ENCODE results near the gene OR4B1. TPM values are rescaled to one million over a fixed set of nuclear protein-coding genes. Genes with fewer than 3 reads are reported as not detected.

The OR4B1 gene
- total RNA-seq (2013) = not detected
- polyA plus RNA-seq (not detected), polyA minus RNA-seq (not detected in 2 replicates), total RNA-seq (0 to 0.45 (median 0.05) reads per million in 11 experiments)

GRCh38 chr11:48216510-48216909 is at the start of gene OR4B1:
TSS of gene OR4B1 (plus strand) at chr11:48216810. CDS start at chr11:48216810, 0 bp downstream.
- Histone ChIP-seq H3K4me2 (replicated peaks; ENCODE audit: extremely low read depth, low read length, poor library complexity, severe bottlenecking) (no peak within 1 kb of the TSS), H3K4me3 (replicated peaks in 1 of 3; ENCODE audit: low read depth in 2 of 3, low read length in 3 of 3) (no peak within 1 kb of the TSS), H3K79me2 (ENCODE audit: insufficient read depth, low read length) (no peaks in the 10 kb centered on the region), H3K9ac (ENCODE audit: insufficient read depth, low read length, poor library complexity, severe bottlenecking) (no peak within 1 kb of the TSS), H4K20me1 (ENCODE audit: insufficient read depth, low read length) (no peaks in the 10 kb centered on the region), H2AFZ (ENCODE audit: insufficient read depth, low read depth, low read length, poor library complexity, severe bottlenecking) (no peak within 1 kb of the TSS), H3K4me1 (ENCODE audit: control insufficient read depth in 1 of 2, insufficient read depth in 2 of 2, low read length in 2 of 2) (no peaks in the 10 kb centered on the region), H3K36me3 (replicated peaks in 1 of 2; ENCODE audit: control insufficient read depth in 1 of 2, insufficient read depth in 2 of 2, low read length in 2 of 2) (no peaks in the 10 kb centered on the region), H3K27ac (ENCODE audit: low read depth in 1 of 2, low read length in 2 of 2) (no peak within 1 kb of the TSS), H3K9me3 (replicated peaks in 1 of 2; ENCODE audit: control insufficient read depth in 1 of 2, insufficient read depth in 1 of 2, low read length in 2 of 2) (no peaks in the 10 kb centered on the region), H3K27me3 (ENCODE audit: control insufficient read depth in 2 of 2, insufficient read depth in 2 of 2, low read length in 2 of 2) (no peaks in the 10 kb centered on the region)
- 92% methylated on average over 2 of the region's 2 CpGs for WGBS (ENCODE audit: insufficient coverage)
- TF ChIP-seq CTCF (IDR thresholded peaks at IDR 0.05) = no peak
- Mint-ChIP-seq H3K27ac (no peak within 1 kb of the TSS), H3K9me3 (peaks cover 0 to 4% (median 0%) of the 10 kb centered on the region in 7 donors), H3K27me3 (ENCODE audit: low read depth in 3 of 3) (peaks cover 0 to 3% (median 0%) of the 10 kb centered on the region in 3 donors), H3K36me3 (no peaks in the 10 kb centered on the region), H3K4me3 (no peak within 1 kb of the TSS), H3K4me1 (no peaks in the 10 kb centered on the region)
- DNase-seq = no peak
- intact Hi-C loops (cut with micrococcal nuclease) = no loop called here

GRCh38 chr11:48167380-48167779 is 49.2 kb upstream of the OR4B1 start:
- no peak overlapping the region for H3K4me3 ChIP-seq (replicated peaks in 1 of 3; ENCODE audit: low read depth in 2 of 3, low read length in 3 of 3)
- peaks cover 65 to 69% of the 10 kb centered on the region in 2 donors for H3K36me3 ChIP-seq (replicated peaks in 1 of 2; ENCODE audit: control insufficient read depth in 1 of 2, insufficient read depth in 2 of 2, low read length in 2 of 2)
- no peak overlapping the region for H3K9ac ChIP-seq (ENCODE audit: insufficient read depth, low read length, poor library complexity, severe bottlenecking)
- peaks cover 66% of the 10 kb centered on the region for H4K20me1 ChIP-seq (ENCODE audit: insufficient read depth, low read length)
- H2AFZ ChIP-seq (ENCODE audit: insufficient read depth, low read depth, low read length, poor library complexity, severe bottlenecking) = no peak overlapping the region
- no peak overlapping the region for H3K4me2 ChIP-seq (replicated peaks; ENCODE audit: extremely low read depth, low read length, poor library complexity, severe bottlenecking)
- H3K9me3 ChIP-seq (replicated peaks in 1 of 2; ENCODE audit: control insufficient read depth in 1 of 2, insufficient read depth in 1 of 2, low read length in 2 of 2) = no peaks in the 10 kb centered on the region
- H3K36me3 Mint-ChIP-seq = peaks cover 67 to 80% of the 10 kb centered on the region in 2 donors
- WGBS (ENCODE audit: insufficient coverage) = 100% methylated on average over 5 of the region's 6 CpGs
- H3K27ac Mint-ChIP-seq = no peak overlapping the region
- H3K27me3 Mint-ChIP-seq (ENCODE audit: low read depth in 3 of 3) = no peaks in the 10 kb centered on the region
- H3K4me1 Mint-ChIP-seq = peaks cover 28% of the 10 kb centered on the region
- H3K4me3 Mint-ChIP-seq = no peak overlapping the region
- no peaks in the 10 kb centered on the region for H3K79me2 ChIP-seq (ENCODE audit: insufficient read depth, low read length)
- no peak overlapping the region for H3K27ac ChIP-seq (ENCODE audit: low read depth in 1 of 2, low read length in 2 of 2)
- peaks cover 0 to 2% (median 0%) of the 10 kb centered on the region in 7 donors for H3K9me3 Mint-ChIP-seq
- no peak for TF ChIP-seq CTCF (IDR thresholded peaks at IDR 0.05)
- intact Hi-C loops (cut with micrococcal nuclease) = no loop called here
- peaks cover 22 to 25% of the 10 kb centered on the region in 2 donors for H3K4me1 ChIP-seq (ENCODE audit: control insufficient read depth in 1 of 2, insufficient read depth in 2 of 2, low read length in 2 of 2)
- no peaks in the 10 kb centered on the region for H3K27me3 ChIP-seq (ENCODE audit: control insufficient read depth in 2 of 2, insufficient read depth in 2 of 2, low read length in 2 of 2)
- DNase-seq = no peak

Data from CD14-positive monocyte (primary cell).